ENCODE results near the gene FAM117A.
"Not testable (repeated sequence)": the region's sequence is repeated elsewhere in the genome, so short reads cannot be mapped to it uniquely, and the experiment has no call there.

The FAM117A gene

DNA sequence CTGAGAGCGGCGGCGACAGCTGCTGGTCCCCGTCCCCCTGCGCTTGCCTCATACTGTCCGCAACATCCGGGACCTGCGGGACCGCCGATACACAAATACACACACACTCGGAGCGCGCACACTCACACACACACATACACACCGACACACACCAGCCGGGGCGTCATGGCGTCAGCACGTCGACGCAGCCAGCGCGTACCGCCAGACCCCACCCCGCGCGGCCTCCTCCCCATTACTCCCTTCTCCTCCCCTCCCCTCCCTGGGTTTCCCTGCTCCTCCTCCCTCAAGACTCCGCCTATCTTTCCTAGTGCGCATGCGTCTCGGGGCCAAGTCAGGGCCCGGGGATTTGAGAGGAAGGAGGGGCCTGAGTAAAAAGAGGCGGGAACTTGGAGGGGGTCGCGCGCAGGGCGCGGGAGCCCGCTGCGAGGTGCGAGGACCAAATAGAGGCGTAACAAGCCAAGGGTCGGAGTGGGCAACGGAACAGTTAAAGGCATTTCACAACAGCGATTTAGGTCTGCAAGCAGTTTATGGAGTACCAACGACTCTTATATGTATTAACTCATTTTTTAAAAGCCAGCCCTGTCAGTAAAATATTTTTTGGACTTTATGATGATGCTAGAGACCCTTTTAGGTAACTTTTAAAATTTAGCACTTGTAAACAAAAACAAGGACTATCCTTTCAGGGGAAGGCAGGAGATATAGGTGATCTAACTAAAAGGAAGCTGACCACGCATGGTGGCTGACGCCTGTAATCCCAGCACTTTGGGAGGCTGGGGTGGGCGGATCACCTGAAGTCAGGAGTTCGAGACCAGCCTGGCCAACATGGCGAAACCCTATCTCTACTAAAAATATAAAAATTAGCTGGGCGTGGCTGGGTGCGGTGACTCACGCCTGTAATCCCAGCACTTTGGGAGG lies 85.7 kb downstream of the FAM117A start, which contains the start of gene SPOP:
Gene SPOP, minus strand, starts transcription at position 165 of the 915 bp plus-strand sequence. CDS start 55,287 bp downstream, outside the sequence.
- peak; percentile 90 for DNase-seq (ENCODE audit: low read depth)

DNA sequence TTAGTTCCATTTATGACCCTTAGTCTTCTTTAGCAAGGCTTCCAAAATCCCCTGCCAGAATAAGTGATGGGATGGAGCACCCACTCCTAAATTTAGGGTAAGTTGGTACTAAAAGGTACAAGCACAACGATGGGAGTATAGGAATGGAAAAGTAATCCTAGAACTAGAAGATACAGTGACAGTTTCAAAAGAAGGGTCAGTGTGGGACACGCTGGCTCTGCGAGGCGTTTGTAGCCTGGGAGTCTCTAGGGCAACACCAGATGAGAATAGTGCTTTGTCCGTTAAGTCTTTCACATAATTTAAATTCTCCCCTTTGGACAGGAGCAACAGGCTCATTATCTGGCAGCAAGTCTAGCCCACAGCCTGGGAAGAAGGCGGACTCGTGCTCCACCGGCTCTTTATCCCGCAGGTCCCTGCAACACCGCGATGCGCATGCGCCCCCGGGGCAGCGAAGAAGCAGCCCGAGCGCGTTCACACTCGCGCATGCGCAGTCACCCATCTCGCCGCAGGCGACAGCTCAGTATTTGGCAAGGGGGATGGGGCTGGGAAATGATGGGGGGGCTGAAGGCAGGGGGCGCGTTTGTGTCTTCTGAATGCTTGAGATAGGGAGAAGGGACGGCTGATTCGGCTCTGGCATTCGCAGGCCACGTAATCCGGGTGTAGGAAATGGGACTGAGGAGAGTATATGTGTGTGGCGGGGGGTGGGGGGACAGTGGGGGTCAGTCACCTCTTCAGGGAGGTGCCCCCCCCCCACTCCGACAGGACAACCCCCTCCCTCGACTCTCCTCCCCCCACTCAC lies 86.6 kb downstream of the FAM117A start:
- DNase-seq (ENCODE audit: low read depth): peak; percentile 54

- no peak for DNase-seq (ENCODE audit: low read depth)
Measured at GRCh38 chr17:49676276-49676868, 87.6 kb downstream of the FAM117A start.

DNA sequence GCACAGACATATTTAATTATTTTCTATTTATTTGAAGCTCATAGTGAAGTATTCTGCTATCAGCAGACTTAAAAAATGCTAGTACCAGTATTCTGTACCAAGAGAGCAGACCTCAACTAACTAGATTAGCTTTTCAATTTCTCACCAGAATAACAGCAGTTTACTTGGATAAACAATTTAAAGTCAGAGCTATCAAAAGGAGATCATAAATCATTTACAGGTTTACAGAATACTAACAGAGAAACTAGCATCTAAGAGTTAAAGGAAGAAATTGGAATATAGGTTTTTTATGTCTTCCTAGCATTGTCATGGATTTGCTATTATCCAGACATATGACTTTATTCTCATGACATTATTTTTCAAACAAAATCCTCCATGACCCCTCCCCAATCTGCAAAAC lies 89.4 kb downstream of the FAM117A start:
- no peak for DNase-seq (ENCODE audit: low read depth)

- DNase-seq (ENCODE audit: low read depth): not testable (repeated sequence)
Measured at GRCh38 chr17:49673679-49674078, 90.3 kb downstream of the FAM117A start.

GRCh38 chr17:49670641-49671040 lies 93.3 kb downstream of the FAM117A start:
- DNase-seq (ENCODE audit: low read depth): no peak

DNA sequence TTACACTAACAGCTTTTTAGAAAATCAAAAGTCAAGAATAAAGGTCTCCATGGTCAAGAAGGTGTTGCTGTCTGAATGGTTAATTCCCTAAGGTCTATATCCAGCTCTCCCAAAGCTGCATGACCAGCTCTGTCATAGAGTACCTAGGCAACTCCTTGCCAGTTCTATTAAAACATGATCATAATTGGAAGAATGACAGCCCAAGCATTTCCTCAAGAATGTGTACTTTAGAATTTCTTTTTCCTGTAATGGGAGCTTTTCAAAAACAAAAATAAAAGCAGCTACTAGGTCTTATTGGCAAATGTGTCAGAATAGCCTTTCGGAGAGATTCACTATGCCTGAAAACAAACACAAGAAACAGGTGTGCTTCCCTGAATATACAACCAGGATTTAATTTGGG lies 93.9 kb downstream of the FAM117A start:
- DNase-seq (ENCODE audit: low read depth): no peak

DNA sequence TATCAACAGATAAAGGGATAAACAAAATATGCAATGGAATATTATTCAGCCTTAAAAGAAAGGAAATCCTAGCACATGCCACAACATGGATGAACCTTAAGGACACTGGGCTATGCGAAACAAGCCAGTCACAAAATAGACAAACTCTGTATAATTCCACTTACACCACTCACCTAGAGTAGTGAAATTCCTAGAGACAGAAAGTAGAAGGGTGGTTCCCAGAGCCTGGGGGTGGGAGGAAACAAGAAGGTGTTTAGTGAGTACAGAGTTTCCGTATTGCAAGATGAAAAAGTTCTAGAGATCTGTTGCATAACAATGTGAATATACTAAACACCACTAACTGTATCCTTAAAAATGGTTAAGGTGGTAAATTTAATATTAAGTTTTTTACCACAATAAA lies 96.1 kb downstream of the FAM117A start:
- DNase-seq (ENCODE audit: low read depth): no peak

DNA sequence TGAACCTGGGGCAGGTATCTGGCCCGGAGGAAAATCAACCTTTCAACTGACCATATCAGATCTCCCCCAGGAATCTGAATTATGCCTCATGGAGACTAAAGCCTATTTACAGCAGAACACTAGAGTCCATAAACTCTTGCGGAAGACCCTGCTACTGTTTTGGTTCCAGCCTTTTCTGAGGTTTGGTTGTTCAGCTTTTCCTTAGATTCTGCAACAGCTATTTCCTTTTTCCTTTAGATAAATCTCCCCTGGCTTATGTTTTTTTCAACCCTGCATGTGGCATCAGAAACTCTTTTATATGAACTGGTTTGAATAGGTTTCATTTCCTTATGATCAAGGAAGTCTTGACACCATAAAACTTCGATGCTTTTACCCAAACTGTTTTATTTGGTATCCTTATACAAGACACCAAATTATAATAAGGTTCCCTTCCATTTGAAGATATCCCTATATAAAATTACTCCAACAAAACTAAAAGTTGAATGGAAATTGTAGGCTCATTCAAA lies 99.2 kb downstream of the FAM117A start:
- DNase-seq (ENCODE audit: low read depth): no peak
